NOMO-1 treated with DMSO at 0.1 percent for 48 hours (cell line): ENCODE data around the gene SMOC2.
A peak's percentile ranks its signal among the peaks of the same experiment; 100 is the strongest.

ENCODE experiments used
- DNase-seq: peaks from one replicate; lab custom pipeline; 2025; ENCODE audit not compliant: unreplicated experiment; lab: John Stamatoyannopoulos, UW

Gene SMOC2

DNA sequence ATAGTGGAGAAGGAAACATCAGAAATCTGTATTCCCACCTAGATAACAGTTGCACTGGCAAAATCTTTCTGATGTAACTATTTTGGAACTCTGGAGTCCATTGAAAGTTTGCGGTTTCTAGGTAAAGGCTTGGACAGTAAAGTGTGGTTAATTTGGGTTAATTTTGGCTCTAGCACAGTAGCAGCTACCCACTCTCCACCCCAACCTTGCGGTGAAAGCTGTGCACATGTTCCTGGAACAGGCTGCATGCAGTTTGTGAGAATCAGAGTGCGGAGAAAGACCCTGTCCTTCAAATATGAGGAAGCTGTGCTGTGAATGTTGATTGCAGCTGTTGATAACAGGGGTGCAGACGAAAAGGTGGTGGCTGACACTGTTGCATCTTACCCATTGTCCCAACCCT, 38.4 kb downstream of the SMOC2 start:
- no peak for DNase-seq

DNA sequence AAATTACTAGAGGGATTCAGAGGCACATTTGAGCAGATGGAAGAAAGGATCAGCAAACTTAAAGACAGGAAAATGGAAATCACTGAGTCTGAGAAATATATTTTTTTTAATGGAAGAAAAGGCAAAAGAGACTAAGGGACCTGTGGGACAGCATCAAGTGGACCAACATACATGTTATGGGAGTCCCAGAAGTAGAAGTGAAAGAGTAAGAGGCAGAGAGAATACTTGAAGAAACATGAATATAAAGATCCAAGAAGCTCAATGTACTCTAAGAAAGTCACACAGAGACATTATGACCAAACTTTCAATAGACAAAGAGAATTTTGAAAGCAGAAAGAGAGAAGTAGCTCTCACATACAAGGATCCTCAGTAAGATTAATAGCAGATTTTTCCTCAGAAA, 39.5 kb downstream of the SMOC2 start:
- DNase-seq = no peak

DNA sequence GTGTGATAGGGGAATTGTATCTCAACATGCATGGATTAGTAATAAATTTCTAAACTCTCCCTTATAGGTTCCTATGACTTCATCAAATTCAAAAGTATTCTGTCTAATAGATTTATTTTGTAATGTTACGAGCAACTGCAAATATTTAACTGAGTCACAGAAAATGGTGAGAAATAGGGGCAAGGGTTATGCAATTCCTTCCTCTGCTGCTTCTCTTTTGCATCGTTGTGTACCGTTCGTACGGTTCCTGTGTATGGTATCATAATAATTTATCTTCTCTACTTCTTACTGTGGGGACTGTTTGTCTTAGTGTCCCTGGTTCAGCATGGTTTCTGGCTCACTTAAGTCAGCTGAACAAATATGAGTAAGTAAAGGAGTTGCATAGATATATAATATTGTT, 44.8 kb downstream of the SMOC2 start:
- no peak for DNase-seq

DNA sequence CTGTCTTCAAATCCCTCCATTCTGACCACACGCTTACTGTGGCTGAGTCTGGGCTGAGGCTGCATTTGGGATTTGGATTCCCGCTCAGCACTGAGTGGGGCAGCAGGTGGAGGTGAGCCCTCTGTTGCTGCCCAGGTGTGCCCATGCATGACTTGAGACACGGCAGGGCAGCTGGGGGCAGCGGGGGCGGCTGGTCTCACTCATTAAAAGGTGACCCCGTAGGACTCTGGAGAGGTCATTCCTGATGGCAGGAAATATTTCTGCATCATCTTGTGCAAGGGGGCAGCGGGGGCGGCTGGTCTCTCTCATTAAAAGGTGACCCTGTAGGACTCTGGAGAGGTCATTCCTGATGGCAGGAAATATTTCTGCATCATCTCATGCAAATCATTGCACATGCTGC, 49.8 kb downstream of the SMOC2 start:
- no peak for DNase-seq

DNA sequence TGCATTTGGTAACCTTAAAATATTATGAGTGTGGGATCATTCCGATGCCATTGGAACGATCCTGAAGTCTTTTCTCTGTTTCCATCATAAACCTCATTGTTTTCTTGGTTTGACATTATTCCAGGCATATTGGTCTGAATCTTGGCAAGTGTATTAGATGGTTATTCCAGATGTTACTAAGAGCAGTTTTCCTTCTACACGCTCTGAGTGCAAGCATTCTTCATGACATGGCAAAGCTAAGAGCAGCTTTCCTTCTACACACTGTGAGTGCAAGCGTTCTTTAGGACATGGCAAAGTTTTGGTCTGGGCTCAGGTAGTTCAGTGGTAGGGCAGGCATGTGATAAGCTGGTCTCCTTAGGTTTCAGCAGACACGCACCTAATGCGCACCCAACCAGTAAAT, 53.0 kb downstream of the SMOC2 start:
- DNase-seq = no peak

DNA sequence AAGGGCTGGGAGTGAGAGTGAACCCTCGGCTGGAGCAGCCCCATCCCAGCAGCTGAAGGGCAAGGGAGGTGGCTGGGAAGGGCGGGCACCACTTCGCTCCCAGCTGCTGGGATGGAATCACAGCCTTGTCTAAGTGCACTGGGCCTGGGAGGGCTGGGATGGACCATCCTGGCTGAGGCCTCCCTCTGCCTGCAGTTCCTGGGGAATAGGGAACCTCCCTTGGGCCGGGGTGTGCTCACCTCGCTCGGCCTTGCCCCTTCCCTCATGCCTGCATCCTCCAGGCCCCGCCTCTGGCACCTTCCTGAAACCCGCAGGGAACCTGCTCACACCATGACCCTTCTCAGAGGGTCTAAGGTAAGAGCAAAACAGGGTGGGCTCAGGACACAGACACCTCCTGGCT, 53.7 kb downstream of the SMOC2 start:
- DNase-seq = no peak

DNA sequence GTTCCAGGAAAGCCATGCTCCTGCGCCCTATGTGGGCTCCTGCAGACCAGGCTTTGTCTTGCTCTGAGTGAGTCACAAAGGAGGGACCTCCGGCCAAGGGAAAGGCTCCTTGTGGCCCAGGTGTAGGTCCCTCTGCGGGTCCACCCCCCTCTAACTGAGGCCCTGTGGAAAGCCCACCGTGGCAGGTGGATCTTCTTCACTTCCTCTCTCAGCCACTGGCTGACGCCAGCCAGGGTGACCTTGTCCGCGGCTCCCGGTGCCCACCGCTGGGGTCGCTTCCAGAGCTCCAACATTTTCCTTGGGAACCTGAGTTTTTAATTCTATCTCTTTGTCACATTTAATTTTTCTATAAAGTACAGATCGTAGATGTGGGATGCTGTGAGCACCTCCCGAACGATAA, 54.1 kb downstream of the SMOC2 start:
- no peak for DNase-seq

DNA sequence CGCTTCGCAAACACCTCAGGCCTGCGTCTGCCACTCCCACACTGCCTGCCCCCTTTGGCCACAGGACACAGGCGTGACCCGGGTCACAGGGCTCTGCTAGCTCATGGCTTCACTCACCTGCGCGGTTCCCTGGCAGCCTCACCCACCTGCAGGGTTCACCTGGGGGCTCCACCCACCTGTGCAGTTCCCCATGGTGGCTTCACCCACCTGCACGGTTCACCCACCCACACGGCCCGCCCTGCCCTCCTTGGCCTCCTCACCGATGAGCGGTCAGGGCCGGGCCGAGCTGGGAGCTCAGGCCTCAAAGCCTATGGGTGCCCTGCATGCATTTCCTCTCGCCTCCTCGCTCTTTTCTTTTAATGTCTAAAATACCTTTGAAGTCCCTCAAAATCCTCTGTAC, 54.7 kb downstream of the SMOC2 start:
- DNase-seq = no peak

DNA sequence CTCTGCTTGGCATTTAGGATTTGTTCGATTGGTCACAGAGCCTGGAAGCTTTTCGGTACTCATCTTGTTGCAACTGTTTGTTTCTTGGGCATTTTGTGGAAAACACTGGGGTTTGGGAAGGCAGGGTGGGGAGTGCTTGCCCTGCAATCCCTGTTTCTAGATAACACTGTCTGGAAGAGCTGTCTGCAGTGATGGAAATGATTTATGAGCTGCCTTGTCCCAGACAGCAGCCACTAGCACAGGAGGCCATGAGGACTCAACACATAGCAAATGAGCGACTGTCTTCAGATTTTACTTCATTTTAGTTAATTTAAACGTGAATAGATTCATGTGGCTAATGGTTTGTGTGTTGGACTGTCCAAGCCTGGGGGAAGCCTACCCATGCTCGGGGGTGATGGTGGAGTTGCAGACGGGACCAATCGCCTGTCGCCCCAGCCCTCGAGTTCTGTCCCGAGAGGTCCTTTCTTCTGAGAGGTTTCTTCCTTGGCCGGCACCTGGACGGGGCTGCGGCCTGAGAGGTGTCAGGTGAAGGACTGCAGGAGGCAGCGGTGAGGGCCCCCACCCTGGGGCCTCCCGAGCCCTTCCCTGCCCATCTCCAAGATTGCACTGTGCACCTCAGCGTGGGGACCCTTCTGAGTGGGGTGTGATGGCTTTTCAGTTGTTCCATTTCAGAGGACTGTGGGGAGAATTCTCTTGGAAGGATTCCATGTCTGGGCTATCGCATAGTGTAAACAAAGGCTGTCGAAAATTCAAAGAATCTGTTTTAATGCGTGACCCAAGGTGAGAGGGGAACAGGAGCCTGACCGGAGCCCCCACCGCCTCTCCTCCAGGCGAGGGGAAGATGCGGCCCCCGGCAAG, 55.4 kb downstream of the SMOC2 start:
- no peak for DNase-seq

DNA sequence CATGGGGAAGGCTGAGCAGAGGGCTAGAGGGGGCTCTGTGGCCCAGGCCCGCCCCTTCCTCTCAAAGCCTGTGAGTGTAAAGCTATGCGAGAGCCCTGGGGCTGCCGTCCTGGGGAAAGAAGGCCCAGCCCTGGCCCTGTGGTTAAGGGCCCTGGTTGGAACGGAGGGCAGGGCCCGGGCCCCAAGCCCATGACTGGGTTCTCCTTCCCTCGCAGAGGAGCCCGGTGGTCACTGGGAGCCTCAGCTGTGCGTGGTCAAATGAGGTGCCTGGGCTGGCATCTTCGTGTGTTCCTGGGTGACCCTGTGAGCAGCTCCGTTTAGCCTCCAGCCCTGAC, 56.0 kb downstream of the SMOC2 start:
- DNase-seq = peak; percentile 46

DNA sequence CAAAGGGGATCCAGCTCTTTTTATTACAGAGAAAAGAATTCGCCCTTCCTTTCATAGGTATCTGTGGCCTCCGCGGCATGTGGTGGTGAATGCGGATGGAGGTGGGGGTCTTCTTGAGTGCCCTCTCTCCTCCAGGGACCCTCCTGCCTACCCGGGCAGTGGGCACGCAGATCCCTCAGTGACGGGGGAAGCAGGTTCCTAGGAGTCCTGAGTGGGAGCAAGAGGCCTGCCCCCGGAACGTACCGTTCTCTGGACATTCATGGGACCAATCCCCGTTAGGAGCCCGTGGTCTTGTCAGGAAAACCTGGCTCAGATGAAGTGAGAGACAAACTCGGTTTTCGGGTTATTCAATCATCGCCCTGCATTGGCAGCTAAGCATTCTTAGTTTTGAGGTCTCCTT, 56.4 kb downstream of the SMOC2 start:
- no peak for DNase-seq

DNA sequence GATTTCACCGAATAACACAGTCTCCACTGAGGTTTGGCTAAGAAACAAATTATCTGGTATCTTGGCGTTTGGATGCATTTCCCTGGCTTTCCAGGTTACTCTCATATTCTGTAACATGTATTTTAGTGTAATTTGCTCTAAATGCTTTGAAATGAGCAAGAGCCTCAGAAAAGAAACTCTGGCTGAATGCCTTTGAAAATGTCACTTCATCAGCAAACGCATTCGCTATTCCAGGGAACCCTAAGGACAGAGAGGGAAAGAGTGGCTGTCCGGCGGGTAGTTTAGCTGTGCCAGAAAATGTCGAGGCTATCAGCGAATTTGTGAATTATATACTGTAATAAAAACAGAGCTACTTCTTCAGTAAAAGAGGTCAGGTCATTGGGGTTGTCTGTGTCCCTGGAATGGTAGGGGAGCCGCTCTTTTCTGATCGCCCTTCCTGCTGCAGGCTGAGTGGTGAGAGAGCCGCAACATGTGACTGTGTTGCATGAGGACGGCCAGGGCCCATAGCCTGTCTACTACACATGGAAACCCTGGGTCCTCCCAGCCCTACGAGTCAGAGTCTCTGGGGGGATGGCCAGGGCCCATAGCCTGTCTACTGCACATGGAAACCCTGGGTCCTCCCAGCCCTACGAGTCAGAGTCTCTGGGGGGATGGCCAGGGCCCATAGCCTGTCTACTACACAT, 57.3 kb downstream of the SMOC2 start:
- DNase-seq = no peak

DNA sequence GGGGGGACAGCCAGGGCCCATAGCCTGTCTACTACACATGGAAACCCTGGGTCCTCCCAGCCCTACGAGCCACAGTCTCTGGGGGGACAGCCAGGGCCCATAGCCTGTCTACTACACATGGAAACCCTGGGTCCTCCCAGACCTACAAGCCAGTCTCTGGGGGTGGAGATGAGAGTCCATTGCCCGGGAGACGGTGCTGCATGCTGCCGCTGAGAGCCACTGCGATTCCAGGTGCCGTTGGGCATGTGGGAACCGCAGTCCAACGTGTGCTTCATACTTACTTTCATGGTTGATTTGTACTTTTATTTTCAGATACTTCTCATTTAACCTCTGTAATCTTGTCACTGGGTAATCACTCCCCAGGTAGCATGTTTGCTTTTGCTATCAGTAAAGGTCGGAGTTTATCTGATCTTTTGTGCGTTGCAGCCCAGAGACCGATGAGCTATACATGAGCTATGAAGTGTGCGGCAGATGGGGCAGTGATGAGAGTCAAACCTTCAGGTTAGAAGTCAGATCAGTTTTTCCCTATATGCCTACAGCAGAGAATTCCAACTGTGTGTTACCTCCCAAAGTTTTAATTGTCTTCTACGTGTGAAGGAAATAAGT, 58.2 kb downstream of the SMOC2 start:
- DNase-seq = no peak

DNA sequence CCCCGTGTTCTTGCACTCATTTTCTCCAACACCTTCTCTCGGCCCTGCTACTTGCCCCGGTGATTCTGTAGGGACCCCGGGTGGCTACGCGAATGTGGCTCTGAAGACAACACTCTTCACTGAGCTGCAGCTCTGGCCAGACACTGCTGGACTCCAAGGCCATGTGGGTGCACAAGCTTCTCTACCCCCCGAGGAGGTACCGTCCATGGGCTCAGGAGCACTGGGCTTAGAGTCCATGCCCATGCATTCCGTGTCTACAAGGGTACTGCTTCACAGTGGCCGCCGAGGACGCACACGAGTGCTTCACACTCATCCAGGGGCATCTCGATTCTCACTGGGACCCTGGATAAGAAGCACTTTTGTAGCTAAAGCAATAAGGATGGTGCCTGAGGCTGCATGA, 59.5 kb downstream of the SMOC2 start:
- no peak for DNase-seq

DNA sequence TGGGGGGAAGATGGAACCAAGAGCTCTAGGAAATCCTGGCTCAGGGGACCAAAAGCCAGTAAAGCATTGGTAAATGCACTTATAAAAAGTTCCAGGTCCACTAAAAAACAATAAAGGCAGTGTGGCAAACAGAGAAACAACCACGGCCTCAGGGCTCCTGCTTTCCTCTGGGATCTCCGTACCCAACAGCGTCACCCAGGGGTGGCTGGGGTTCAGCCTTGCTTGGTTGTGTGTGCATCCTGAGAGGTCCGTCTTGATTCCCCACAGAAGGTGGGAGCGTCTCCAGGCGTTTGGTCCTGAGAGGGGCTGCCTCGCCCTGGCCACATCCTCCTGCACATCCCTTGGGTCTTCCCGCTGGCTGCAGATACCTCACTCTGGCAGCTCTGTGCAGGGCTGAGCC, 60.6 kb downstream of the SMOC2 start:
- no peak for DNase-seq

DNA sequence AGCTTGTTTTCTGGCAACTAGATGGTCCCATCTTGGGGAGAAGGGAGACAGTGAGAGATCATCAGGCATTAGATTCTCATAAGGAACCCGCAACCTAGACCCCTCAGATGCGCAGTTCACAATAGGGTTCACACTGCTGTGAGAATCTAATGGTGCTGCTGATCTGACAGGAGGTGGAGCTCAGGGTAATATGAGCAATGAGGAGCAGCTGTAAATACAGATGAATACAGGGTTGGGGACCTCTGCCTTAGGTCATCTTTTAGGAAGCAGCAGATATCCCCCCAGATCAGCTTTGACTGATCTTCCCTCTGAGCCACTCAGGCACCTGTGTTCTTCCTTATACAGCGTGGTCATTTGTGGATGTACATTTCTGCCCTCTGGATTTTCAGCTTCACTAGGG, 63.4 kb downstream of the SMOC2 start:
- DNase-seq = no peak

DNA sequence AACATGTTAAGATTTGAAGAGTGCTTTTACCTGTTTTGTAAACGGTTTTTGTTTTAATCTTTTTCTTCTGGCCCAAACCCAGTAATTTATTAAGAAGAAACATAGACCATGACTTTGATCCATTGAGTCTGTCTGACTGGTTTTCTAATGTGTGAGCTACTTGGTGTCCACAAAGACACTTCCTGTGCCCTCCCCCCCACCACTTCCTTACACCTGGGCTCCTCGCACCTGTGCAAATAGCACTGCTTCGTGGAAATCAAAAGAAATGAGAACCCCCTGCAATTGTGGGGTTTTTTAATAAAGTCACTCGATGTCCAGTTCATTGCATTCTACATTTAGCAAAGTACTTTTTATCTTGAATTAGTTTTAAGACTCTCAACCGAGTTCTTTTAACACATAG, 65.5 kb downstream of the SMOC2 start:
- no peak for DNase-seq

DNA sequence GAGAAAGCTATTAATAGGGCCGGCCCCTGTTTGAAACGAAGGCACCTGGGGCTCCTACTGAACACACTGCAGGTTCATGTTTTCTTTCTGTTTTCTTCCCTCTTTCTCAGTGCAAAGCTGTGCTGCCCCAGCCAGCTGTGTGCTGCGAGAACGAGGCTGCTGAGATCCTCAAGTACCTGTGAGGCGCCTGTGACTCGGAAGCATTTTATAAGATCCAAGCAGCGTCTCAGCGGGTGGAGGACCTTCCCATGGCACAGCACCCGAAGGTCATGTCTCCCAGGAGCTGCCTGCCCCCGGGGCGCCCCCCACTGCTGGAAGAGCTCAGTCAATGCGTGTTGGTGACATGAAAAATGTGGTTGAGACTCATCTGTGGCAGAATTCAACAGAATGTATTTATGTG, 66.3 kb downstream of the SMOC2 start:
- no peak for DNase-seq

DNA sequence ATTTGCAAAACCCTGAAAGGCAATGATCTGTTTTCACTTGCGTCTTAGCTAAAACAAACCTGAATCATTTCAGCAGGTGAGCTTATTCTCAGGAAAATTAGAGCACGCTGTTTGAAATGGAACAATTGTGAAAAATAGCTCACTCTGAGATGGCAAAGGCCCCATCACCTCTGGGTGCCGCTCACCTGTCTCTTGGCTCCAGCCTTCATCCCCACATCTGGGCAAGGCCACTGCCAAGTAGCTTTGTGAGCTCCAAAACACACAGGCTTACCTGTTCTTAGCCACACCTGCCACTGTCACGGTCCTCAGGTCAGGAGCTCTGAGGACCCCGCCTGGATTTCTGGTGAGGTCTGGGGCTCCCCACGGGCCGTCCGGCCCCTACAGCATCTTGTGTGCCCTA, 66.7 kb downstream of the SMOC2 start:
- no peak for DNase-seq

DNA sequence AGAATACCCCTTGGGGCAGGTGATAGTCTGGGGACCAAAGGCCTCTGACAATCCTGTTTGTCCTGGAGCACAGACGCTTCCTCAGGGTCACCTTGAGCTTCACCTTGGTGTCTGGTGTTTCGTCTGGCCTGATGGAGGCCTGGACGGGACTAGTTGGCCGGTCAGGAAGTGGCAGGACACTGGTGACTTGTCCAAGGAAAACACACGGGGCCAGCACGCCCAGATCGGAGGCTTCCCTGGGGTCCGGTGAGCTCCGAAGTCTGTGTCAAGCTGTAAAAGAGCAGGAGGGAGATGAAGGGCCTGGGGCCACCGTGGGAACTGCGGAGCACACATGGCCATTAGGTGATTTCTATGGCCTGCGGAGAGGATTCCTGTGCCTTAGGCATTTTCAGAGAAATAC, 67.9 kb downstream of the SMOC2 start:
- no peak for DNase-seq

DNA sequence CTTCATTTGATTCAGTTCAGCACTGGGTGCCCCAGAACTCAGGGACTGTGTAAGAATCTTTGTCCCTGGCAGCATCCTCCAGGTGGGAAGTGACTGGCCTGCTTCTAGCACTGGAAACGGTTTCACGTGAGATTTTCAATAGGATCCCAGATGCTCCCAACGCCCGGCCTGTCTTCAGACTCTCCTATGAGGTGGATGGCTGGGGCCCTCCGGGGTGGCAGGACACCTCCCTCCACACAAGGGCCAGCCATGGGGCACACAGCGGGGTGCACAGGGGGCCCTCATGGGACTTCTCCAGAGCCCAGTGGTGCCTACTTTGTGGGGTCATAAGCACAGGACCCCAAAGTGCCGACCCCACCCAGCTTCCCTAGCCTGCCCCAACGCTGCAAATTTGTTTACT, 72.8 kb downstream of the SMOC2 start:
- no peak for DNase-seq

DNA sequence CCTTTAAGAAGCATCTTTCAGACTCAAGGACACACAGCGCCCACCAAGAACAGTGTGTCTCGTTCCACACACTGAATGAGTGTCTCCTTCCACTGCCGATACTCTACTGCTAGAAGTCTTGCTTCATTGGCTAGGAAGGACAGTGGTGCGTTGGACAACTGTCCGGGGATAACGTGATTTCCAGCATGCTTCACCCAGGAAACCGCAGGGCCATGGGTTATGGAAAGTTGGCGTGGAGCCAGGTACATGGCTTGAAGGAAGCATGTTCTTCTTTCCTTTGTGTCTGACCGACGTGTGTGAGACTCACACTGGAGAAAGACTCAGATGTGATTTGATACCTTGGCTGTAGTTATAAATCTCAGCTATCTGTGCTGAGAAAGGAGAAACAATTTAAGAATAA, 73.2 kb downstream of the SMOC2 start:
- no peak for DNase-seq

DNA sequence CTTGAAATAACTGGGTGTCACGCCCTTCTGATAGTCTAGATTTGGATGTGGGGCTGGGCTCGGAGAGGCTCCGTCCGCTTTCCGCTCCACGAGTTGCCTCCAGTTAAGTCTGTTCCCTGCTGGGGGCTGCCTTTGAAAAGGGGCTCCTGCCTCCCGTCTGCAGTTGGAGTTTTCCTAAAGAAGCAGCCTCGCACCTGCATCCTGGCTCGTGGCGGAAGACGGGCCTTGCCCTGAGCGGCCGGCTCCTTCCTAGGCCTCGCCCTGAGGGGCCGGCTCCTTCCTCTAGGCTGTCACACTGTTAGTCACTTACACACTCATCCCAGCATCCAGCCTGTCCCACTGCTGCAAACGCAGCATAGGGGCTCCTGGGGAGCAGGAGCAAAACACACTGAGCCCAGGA, 74.4 kb downstream of the SMOC2 start:
- DNase-seq = no peak
